Urinary bladder (tissue), 4 donors: ENCODE results near the gene NOXA1. TPM values are rescaled to one million over a fixed set of nuclear protein-coding genes. Genes with fewer than 3 reads are reported as not detected.
A peak's percentile ranks its signal among the peaks of the same experiment; 100 is the strongest.
"Not testable (repeated sequence)": the region's sequence is repeated elsewhere in the genome, so short reads cannot be mapped to it uniquely, and the experiment has no call there.

Source experiments
- DNase-seq: peaks from one replicate; pipeline ENCODE4 v3.0.0-alpha.2; 2015; ENCODE audit errors: extremely low spot score
- H3K27ac ChIP-seq: one replicate; pipeline ENCODE4 v1.5.1; 2013; ENCODE audit warnings: low read depth, mild to moderate bottlenecking, moderate library complexity
- H3K36me3 ChIP-seq: one replicate; pipeline ENCODE4 v1.6.1; 2013; ENCODE audit warnings: mild to moderate bottlenecking, moderate library complexity; ENCODE audit not compliant: insufficient read depth
- H3K4me1 ChIP-seq: one replicate; pipeline ENCODE4 v1.6.1; 2013; ENCODE audit warnings: mild to moderate bottlenecking, moderate library complexity; ENCODE audit not compliant: insufficient read depth
- H3K4me3 ChIP-seq: one replicate; pipeline ENCODE4 v1.5.1; 2013; ENCODE audit warnings: low read depth, low read length
- WGBS: extraction: QIAGEN DNeasy Blood & Tissue Kit; methylation state at CpG from one replicate; pipeline ENCODE4 v1.1.7; 2013; 5-methylcytosine and 5-hydroxymethylcytosine counted together
- polyA plus RNA-seq: library from polyadenylated mRNA; stranded (reverse); fragments of 200-250 nt; gene quantifications from one replicate; pipeline ENCODE4 v1.2.3, GENCODE V29; 2013
- total RNA-seq: library from RNA; depleted of rRNA; stranded (reverse); fragments of >200 nt; gene quantifications from one replicate; pipeline ENCODE4 v1.2.3, GENCODE V29; 2014
- donor health status: healthy with polysubstance abuse.
- donor health status: healthy.

NOXA1 gene
- total and polyA plus RNA-seq, 2 donors = 0.90 to 3.0 TPM

- Histone ChIP-seq H3K36me3 (no peaks in the 10 kb centered on the region), H3K27ac (no peak within 1 kb of the TSS), H3K4me3 (peak within 1 kb of the TSS; percentile 27), H3K4me1 (peaks cover 4% of the 10 kb centered on the region)
- WGBS = 1% methylated on average over 62 of the region's 62 CpGs
- no peak for DNase-seq
Observed at GRCh38 chr9:137441289-137441934, 18.2 kb downstream of the NOXA1 start, which contains the start of gene ENTPD8. Gene ENTPD8, minus strand, starts transcription at chr9:137441357. Its CDS starts 3,072 bp downstream, at chr9:137438285.

GRCh38 chr9:137441935-137442321, 18.7 kb downstream of the NOXA1 start:
- Histone ChIP-seq H3K27ac (no peak overlapping the region), H3K4me1 (peaks cover 4% of the 10 kb centered on the region), H3K4me3 (peak overlapping the region; percentile 27), H3K36me3 (no peaks in the 10 kb centered on the region)
- DNase-seq = no peak
- 14% methylated on average over 7 of the region's 7 CpGs for WGBS

- DNase-seq = no peak
- H3K36me3 ChIP-seq = no peaks in the 10 kb centered on the region
- 86% methylated on average over 14 of the region's 14 CpGs for WGBS
Observed at GRCh38 chr9:137444106-137444790, 21.1 kb downstream of the NOXA1 start.

DNA sequence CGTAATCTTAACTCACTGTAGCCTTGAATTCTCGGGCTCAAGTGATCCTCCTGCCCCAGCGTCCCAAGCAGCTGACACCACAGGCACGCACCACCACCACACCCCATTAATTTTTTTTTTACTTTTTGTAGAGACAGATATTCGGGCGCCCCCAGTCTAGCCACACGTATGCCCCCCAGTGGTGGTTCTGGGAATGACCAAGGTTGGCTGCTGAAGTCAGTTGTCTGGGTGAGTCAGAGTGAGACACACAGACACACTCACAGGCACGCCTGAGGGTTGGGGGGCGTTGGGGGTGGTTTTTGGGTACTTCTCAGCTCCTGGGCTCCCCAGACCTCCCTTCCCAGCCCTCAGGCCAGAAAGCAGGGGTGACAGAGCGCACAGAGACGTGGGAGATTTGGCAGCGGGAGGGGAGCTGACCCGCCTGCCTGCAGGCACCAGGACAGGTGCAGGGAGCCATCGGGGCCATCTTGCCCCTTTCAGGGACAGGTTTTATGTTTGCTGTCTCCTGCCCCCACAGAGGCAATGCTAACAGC, 22.1 kb downstream of the NOXA1 start:
- DNase-seq = no peak
- WGBS = 21% methylated on average over 14 of the region's 14 CpGs
- Histone ChIP-seq H3K36me3 (no peaks in the 10 kb centered on the region), H3K27ac (no peak overlapping the region), H3K4me1 (peaks cover 4% of the 10 kb centered on the region), H3K4me3 (no peak overlapping the region)

More at GRCh38 chr9:137444106-137444790, 21.1 kb downstream of the NOXA1 start:
- Histone ChIP-seq H3K27ac (no peak overlapping the region), H3K4me3 (no peak overlapping the region), H3K4me1 (peaks cover 4% of the 10 kb centered on the region)

GRCh38 chr9:137445930-137446431, 22.8 kb downstream of the NOXA1 start:
- H3K4me3 ChIP-seq = no peak overlapping the region
- 59% methylated on average over 19 of the region's 19 CpGs for WGBS
- H3K27ac ChIP-seq = no peak overlapping the region
- DNase-seq = no peak
- H3K36me3 ChIP-seq = no peaks in the 10 kb centered on the region
- H3K4me1 ChIP-seq = peaks cover 4% of the 10 kb centered on the region

- Histone ChIP-seq H3K27ac (no peak overlapping the region), H3K36me3 (no peaks in the 10 kb centered on the region), H3K4me1 (no peaks in the 10 kb centered on the region), H3K4me3 (no peak overlapping the region)
- no peak for DNase-seq
- WGBS = 75% methylated on average over 21 of the region's 21 CpGs
Observed at GRCh38 chr9:137446851-137447471, 23.8 kb downstream of the NOXA1 start.

GRCh38 chr9:137447722-137448601, 24.8 kb downstream of the NOXA1 start:
- Histone ChIP-seq H3K4me3 (no peak overlapping the region), H3K4me1 (no peaks in the 10 kb centered on the region), H3K36me3 (no peaks in the 10 kb centered on the region), H3K27ac (no peak overlapping the region)
- no peak for DNase-seq
- WGBS = 75% methylated on average over 27 of the region's 27 CpGs

DNA sequence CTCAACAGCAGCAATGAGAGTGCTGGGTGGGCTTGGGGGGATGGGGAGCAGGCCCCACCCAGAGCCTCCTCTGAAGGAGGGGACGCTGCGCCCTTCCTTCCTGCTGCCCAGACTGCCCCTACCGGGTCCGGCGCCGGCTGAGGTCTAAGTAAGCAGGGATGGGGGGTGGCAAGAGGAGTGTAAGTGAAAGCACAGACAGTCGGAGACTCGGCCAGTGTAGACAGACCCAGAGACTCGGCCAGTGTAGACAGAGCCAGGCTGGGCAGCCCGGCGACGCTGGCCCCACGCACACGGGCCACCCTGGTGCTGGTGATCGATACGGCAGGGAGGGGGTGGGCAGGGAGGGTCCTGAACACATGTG, 25.4 kb downstream of the NOXA1 start:
- WGBS = 90% methylated on average over 16 of the region's 16 CpGs
- DNase-seq = no peak
- no peaks in the 10 kb centered on the region for H3K36me3 ChIP-seq
- H3K4me3 ChIP-seq = no peak overlapping the region
- H3K4me1 ChIP-seq = no peaks in the 10 kb centered on the region
- H3K27ac ChIP-seq = no peak overlapping the region

DNA sequence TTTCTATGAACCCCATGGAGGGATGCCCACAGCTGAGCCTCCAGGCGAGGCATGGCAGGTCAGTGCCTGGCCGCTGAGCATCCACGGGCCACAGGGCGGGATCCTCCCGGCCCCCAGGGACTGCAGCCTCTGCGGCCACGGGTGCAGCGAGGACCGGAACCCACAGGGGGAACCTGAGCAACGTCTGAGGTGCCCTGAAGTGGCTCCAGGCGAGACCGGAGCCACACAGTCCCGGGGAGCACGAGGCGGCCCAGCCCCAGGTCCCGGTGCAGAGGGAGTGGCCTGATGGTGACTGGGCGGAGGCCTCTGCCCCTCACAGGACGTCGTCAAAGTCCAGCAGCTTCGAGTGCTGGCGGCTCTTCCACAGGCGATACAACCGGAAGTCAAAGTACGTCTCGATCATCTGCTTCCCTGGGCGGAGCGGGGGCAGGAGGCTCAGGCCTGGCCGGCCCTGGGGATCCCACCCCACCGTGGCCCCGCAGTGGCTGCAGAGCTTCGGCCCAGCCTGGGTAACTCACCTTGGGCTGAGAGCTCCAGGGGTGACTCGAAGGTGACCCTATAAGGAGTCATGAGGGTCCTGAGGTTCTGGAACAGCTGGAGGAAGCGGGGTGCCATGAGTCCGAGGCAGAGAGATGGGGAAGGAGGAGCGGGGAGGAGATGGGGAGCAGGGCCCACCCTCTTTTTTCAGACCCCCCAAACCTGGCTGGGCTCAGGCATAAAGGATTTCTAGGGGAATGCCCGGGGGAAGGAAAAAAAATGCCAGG, 26.1 kb downstream of the NOXA1 start:
- Histone ChIP-seq H3K4me1 (no peaks in the 10 kb centered on the region), H3K4me3 (no peak overlapping the region), H3K27ac (no peak overlapping the region), H3K36me3 (no peaks in the 10 kb centered on the region)
- no peak for DNase-seq
- WGBS = 86% methylated on average over 36 of the region's 36 CpGs

DNA sequence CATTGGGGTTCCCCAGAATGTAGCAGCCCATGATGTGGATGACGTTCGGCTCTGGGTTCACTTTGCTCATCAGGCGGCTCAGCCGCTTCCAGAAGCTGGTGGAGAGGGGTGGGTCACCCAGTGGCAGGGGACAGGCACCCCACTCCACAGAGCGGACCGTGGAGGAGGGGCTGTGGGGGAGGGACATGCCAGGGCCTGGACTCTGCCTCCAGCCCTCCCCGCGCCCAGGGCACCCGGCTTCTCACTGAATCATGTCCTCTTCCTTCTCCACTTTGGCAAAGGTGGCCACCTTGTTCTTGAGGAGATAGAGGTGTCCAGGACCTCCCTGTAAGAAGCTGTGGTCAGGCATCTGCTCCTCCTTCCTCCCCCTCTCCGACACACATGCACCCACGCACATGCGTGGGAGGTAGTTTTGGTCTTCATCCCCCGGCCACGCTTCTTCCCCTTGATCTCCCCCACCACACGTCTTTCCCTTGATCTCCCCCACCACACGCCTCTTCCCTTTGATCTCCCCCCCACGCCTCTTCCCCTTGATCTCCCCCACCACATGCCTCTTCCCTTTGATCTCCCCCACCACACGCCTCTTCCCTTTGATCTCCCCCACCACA, 26.8 kb downstream of the NOXA1 start:
- H3K27ac ChIP-seq = no peak overlapping the region
- WGBS = 86% methylated on average over 18 of the region's 18 CpGs
- H3K4me3 ChIP-seq = no peak overlapping the region
- H3K4me1 ChIP-seq = no peaks in the 10 kb centered on the region
- no peak for DNase-seq
- H3K36me3 ChIP-seq = no peaks in the 10 kb centered on the region

DNA sequence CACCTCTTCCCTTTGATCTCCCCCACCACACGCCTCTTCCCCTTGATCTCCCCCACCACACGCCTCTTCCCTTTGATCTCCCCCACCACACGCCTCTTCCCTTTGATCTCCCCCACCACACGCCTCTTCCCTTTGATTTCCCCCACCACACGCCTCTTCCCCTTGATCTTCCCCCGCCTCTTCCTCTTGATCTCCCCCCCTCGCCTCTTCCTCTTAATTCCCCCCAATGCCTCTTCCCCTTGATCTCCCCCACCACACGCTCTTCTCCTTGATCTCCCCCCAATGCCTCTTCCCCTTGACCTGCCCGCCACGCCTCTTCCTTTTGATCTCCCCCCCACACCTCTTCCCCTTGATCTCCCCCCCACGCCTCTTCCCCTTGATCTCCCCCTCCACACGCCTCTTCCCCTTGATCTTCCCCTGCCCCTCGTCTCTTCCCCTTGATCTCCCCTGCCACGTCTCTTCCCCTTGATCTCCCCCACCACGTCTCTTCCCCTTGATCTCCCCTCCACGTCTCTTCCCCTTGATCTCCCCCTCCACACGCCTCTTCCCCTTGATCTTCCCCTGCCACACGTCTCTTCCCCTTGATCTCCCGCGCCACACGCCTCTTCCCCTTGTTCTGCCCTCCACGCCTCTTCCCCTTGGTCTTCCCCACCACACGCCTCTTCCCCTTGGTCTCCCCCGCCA, 27.5 kb downstream of the NOXA1 start:
- H3K36me3 ChIP-seq, DNase-seq, H3K4me3 ChIP-seq, H3K4me1 ChIP-seq, H3K27ac ChIP-seq: not testable (repeated sequence)
- 89% methylated on average over 22 of the region's 24 CpGs for WGBS
